Ishikawa (cell line): ENCODE measurements around the gene TMPRSS13.

Experiments used
- CEBPB ChIP-seq: IDR thresholded peaks from 2 replicates; pipeline ENCODE4 v1.6.1; 2012
- CREB1 ChIP-seq: IDR thresholded peaks from 2 replicates; pipeline ENCODE4 v1.6.1; 2012; ENCODE audit warnings: low read depth
- EGR1 ChIP-seq: IDR thresholded peaks from 2 replicates; pipeline ENCODE4 v1.6.1; 2012
- EP300 ChIP-seq: IDR thresholded peaks from 2 replicates; pipeline ENCODE4 v1.6.1; 2012; ENCODE audit warnings: borderline replicate concordance
- FOXM1 ChIP-seq: IDR thresholded peaks from 2 replicates; pipeline ENCODE4 v1.6.1; 2012; ENCODE audit warnings: low read depth, borderline replicate concordance
- MAX ChIP-seq: IDR thresholded peaks from 2 replicates; pipeline ENCODE4 v1.6.1; 2012
- NFIC ChIP-seq: IDR thresholded peaks from 2 replicates; pipeline ENCODE4 v1.6.1; 2012
- RAD21 ChIP-seq: IDR thresholded peaks from 2 replicates; pipeline ENCODE4 v1.6.1; 2012; ENCODE audit warnings: low read depth
- TAF1 ChIP-seq: IDR thresholded peaks from 2 replicates; pipeline ENCODE4 v1.6.1; 2012; ENCODE audit warnings: low read depth, mild to moderate bottlenecking
- TCF12 ChIP-seq: IDR thresholded peaks from 2 replicates; pipeline ENCODE4 v1.6.1; 2012; ENCODE audit warnings: low read depth
- TEAD4 ChIP-seq: IDR thresholded peaks from 2 replicates; pipeline ENCODE4 v1.6.1; 2012
- USF1 ChIP-seq: IDR thresholded peaks from 2 replicates; pipeline ENCODE4 v1.6.1; 2012
- YY1 ChIP-seq: IDR thresholded peaks from 2 replicates; pipeline ENCODE4 v1.6.1; 2012; ENCODE audit warnings: low read depth
- ZBTB7A ChIP-seq: IDR thresholded peaks from 2 replicates; pipeline ENCODE4 v1.6.1; 2012; ENCODE audit warnings: low read depth
- TF ChIP-seq, protein P1 (sequence below): IDR thresholded peaks from 2 replicates; pipeline ENCODE4 v1.6.1; 2012; ENCODE audit warnings: low read depth, mild to moderate bottlenecking

The TMPRSS13 gene

GRCh38 chr11:117958949-117959348 lies 29.7 kb upstream of the TMPRSS13 start:
- TF ChIP-seq TEAD4 = no peak
- no peak for TF ChIP-seq FOXM1
- no peak for TF ChIP-seq NFIC
- no peak for TF ChIP-seq TCF12
- TF ChIP-seq RAD21 = no peak
- TF ChIP-seq ZBTB7A = no peak
- TF ChIP-seq TAF1 = no peak
- no peak for TF ChIP-seq YY1
- no peak for TF ChIP-seq EP300
- no peak for TF ChIP-seq CREB1
- TF ChIP-seq MAX = no peak
- TF ChIP-seq USF1 = no peak
- TF ChIP-seq, protein P1, sequence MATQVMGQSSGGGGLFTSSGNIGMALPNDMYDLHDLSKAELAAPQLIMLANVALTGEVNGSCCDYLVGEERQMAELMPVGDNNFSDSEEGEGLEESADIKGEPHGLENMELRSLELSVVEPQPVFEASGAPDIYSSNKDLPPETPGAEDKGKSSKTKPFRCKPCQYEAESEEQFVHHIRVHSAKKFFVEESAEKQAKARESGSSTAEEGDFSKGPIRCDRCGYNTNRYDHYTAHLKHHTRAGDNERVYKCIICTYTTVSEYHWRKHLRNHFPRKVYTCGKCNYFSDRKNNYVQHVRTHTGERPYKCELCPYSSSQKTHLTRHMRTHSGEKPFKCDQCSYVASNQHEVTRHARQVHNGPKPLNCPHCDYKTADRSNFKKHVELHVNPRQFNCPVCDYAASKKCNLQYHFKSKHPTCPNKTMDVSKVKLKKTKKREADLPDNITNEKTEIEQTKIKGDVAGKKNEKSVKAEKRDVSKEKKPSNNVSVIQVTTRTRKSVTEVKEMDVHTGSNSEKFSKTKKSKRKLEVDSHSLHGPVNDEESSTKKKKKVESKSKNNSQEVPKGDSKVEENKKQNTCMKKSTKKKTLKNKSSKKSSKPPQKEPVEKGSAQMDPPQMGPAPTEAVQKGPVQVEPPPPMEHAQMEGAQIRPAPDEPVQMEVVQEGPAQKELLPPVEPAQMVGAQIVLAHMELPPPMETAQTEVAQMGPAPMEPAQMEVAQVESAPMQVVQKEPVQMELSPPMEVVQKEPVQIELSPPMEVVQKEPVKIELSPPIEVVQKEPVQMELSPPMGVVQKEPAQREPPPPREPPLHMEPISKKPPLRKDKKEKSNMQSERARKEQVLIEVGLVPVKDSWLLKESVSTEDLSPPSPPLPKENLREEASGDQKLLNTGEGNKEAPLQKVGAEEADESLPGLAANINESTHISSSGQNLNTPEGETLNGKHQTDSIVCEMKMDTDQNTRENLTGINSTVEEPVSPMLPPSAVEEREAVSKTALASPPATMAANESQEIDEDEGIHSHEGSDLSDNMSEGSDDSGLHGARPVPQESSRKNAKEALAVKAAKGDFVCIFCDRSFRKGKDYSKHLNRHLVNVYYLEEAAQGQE = no peak
- no peak for TF ChIP-seq CEBPB
- TF ChIP-seq EGR1 = no peak

GRCh38 chr11:117953024-117953671 lies 23.9 kb upstream of the TMPRSS13 start:
- TF ChIP-seq NFIC (no peak), TCF12 (no peak)

GRCh38 chr11:117950993-117951961 lies 22.1 kb upstream of the TMPRSS13 start:
- no peak for TF ChIP-seq TEAD4
- no peak for TF ChIP-seq TCF12
- TF ChIP-seq CREB1 = no peak
- TF ChIP-seq RAD21 = no peak
- no peak for TF ChIP-seq CEBPB
- TF ChIP-seq, protein P1 = no peak
- TF ChIP-seq TAF1 = no peak
- no peak for TF ChIP-seq EP300
- no peak for TF ChIP-seq USF1
- no peak for TF ChIP-seq EGR1
- TF ChIP-seq MAX = no peak
- TF ChIP-seq FOXM1 = no peak
- TF ChIP-seq ZBTB7A = no peak

DNA sequence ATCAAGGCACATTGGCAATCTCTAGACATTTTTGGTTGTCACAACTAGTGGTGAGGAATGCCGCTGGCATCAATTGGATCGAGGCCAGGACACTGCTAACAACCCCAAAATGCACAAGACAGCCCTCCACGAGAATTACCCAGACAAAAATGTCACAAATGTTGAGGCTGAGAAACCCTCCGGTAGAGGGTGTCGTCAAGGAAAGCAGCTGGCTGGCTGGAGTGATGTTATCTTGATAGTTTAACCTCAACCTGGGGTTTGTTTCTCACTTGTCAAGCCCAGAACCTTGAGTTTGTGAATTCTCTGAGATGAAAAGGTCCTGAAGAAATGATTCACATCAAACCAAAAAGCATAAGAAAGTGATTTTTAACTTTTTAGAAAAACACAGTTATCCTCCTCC lies 21.1 kb upstream of the TMPRSS13 start:
- TF ChIP-seq MAX (no peak), TEAD4 (no peak), TAF1 (no peak), NFIC (no peak), FOXM1 (no peak), CREB1 (no peak), USF1 (no peak), ZBTB7A (no peak), EP300 (no peak), RAD21 (no peak), CEBPB (no peak)

DNA sequence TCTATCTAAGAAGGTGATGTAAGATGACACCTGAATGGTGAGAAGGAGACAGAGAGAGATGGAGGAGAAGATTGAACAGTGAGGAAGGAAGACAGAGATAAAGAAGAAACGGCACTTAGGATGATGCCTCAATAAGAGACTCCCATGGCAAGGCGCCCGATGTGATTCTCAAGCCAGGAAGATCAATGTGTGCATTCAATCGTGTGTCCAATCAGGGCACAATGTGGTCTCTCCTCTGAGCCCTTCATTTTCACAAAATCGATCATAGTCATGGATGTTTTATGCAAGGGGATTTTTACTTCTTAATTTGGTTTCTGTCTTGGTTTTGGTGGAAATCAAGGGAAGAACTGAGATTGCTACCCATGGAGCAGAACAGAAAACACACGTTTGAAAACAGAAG lies 19.9 kb upstream of the TMPRSS13 start:
- TF ChIP-seq, protein P1 = no peak
- TF ChIP-seq MAX = no peak
- TF ChIP-seq TEAD4 = no peak
- TF ChIP-seq RAD21 = no peak
- no peak for TF ChIP-seq TAF1
- TF ChIP-seq YY1 = no peak
- no peak for TF ChIP-seq EP300
- TF ChIP-seq FOXM1 = no peak
- no peak for TF ChIP-seq USF1
- TF ChIP-seq ZBTB7A = no peak
- TF ChIP-seq EGR1 = no peak
- no peak for TF ChIP-seq TCF12
- TF ChIP-seq NFIC = no peak
- no peak for TF ChIP-seq CEBPB
- TF ChIP-seq CREB1 = no peak
